MM.1S (cell line): ENCODE measurements around the gene BCOR.

ENCODE experiments used
- CTCF ChIP-seq: fragments of 300-600 bp; sonication (generic); IDR thresholded peaks from 2 replicates; pipeline ENCODE4 v1.5.1; 2016; ENCODE audit warnings: antibody characterized with exemption, low read length, mixed read lengths
- EZH2 ChIP-seq: fragments of 300-600 bp; sonication (generic); optimal IDR thresholded peaks from 2 replicates; pipeline ENCODE3; 2017; ENCODE audit warnings: low read depth, mild to moderate bottlenecking, antibody characterized with exemption, low read length, mixed read lengths

GRCh38 chrX:40055495-40055894 is 42.3 kb downstream of the BCOR start:
- TF ChIP-seq CTCF = no peak
- TF ChIP-seq EZH2 = no peak
